GM19397 (cell line): ENCODE measurements around the gene DNASE1L3.
"Not testable (repeated sequence)": the region's sequence is repeated elsewhere in the genome, so short reads cannot be mapped to it uniquely, and the experiment has no call there.

Experiments used
- ATAC-seq: cut with Tn5 transposase; IDR thresholded peaks from one replicate; pipeline ENCODE4 v1.9.1; 2021; ENCODE audit warnings: mild to moderate bottlenecking, moderate library complexity; ENCODE audit not compliant: unreplicated experiment

The DNASE1L3 gene, protein sequence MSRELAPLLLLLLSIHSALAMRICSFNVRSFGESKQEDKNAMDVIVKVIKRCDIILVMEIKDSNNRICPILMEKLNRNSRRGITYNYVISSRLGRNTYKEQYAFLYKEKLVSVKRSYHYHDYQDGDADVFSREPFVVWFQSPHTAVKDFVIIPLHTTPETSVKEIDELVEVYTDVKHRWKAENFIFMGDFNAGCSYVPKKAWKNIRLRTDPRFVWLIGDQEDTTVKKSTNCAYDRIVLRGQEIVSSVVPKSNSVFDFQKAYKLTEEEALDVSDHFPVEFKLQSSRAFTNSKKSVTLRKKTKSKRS

DNA sequence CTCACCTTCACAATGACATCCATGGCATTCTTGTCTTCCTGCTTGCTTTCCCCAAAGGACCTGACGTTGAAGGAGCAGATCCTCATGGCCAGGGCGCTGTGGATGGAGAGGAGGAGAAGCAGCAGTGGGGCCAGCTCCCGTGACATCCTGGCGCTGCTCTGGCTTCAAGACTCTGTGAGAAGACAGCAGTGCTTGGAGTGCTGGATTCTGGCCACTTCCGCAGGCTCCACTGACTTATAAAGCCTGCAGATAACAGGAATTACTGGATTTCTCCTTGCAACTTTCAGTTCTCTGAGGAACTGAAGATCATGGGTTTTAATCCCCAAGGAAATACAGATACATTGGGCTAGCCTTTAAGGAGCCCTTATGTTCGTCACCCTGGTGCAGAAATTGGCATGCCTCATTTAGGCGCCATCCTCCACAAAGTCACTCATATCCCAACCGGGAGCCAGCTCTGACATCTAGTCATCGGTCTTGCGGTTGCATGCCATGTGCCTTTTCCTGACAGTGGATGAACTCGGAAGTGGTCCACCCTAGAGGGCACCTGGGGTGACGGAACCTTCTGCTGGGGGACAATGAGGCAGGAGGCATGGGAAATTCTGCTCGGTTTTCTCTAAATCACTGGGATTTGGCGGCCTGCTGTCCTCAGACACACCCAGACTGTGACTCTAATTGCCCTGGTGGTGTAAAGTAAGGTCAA is at the start of gene DNASE1L3:
TSS of gene DNASE1L3 (minus strand) at position 212 of the 700 bp plus-strand sequence. CDS start at position 146, 66 bp downstream.
- no peak for ATAC-seq

DNA sequence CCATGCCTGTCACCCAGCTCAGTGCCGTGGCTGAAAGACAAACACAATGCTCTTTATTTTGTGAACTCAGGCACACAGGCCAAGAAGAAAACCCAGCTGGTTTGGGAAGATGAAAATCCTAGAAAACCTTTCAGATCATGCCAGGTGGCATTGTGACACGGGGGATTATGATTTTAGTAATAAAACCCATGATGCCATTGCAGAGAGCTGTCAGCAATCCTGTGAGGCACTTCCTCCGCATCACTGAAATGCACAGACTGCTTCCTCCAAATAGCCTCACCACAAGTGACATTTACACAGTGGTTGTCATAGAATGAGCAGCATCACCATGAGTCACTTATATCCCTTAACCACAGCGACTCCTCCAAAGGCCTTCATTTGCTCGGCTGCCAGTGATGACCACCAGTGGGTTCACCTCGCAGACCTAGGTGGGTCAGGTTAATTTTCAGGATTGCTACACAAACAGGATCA is 49.5 kb upstream of the DNASE1L3 start:
- no peak for ATAC-seq

DNA sequence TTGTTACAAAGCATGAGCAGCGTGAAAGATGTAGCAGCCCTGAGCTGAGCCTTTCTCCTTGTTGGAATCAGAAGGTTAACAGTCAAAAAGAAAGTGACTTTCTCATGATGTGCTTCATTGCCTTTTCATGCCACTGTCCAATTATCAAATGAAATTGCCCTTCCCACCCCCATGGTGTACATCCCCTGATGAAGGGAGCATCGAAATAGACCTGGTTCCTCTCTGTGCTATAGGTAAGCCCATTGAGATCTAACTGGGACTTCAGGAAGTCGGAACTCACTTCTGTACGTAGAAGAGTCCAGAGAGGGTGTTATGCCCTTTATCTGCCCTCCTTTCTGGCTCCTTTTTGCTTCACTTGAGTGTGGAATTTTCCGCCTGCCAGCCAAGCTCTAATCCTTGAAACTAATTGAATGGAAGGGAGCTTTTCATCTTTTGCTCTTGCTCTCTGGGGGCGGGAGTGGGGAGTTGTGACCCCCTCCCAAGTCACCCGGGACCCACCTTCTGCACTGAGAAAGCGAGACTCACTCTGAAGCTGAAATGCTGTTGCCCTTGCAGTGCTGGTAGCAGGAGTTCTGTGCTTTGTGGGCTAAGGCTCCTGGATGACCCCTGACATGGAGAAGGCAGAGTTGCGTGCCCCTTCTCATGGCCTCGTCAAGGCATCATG is 47.8 kb upstream of the DNASE1L3 start:
- no peak for ATAC-seq

DNA sequence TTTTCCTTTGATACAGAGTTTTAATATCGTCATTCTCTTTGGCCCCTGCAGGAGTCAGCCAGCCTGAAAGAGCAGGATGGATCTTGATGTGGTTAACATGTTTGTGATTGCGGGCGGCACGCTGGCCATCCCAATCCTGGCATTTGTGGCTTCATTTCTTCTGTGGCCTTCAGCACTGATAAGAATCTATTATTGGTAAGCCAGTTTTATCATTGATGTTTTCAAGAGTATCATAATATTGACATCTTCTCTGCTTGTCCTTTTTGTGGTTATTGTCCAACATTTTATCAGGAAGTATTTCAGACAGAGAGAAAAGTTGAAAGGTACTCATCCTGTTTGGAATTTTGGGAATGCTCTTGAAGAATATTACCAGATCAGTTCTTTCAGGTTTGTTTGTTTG is 45.7 kb upstream of the DNASE1L3 start:
- no peak for ATAC-seq

DNA sequence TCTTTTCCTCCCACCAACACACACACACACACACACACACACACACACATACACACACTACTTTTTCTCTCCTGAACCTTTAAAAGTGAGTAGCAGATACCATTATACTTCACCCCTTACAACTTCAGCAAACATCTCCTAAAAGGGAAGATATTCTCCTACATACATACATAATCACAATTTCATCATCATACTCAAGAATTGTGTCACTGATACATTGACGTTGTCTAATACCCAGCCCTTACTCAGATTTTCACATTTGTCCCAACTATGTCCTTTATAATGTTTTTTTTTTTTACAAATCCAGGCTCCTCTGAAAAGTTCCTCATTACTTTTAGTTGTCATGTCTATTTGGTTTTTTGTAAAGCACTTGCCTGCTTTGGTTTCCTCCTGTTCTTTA is 45.3 kb upstream of the DNASE1L3 start:
- ATAC-seq, result no peak

DNA sequence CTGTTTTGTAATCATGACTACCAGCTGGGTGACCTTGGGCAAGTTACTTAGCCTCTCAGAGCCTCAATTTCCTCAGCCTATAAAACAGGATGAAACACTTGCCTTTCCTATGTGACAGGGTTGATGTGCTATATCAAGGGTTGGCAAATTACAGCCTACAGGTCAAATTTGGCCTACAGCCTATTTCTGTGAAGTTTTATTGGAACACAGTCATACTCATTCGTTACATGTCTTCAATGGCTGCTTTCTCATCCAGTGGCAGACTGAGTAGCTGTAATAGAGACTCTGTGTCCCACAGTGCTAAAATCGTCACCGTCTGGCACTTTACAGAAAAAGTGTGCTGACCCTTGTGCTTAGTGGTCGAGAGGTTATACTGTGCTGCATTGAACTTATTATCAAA is 43.4 kb upstream of the DNASE1L3 start:
- no peak for ATAC-seq

DNA sequence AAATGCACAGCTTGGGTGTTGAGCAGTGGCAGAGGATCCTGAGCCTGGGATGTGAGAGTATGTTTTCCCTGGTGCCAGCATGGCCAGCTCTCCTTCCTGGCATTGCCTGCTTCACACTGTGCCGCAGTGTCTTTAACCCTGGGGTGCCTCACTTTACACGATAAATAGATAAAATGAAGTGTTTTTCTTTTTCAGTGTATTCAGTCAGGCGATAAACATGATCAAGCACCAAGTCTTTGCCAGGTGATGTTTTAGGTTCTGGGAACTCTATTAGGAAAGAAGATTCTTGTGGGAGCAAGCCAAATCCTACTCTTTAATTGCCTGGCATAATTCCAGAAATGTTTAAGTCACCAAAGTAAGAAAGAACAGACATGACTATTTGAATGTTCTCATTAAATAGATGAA is 40.9 kb upstream of the DNASE1L3 start:
- no peak for ATAC-seq

DNA sequence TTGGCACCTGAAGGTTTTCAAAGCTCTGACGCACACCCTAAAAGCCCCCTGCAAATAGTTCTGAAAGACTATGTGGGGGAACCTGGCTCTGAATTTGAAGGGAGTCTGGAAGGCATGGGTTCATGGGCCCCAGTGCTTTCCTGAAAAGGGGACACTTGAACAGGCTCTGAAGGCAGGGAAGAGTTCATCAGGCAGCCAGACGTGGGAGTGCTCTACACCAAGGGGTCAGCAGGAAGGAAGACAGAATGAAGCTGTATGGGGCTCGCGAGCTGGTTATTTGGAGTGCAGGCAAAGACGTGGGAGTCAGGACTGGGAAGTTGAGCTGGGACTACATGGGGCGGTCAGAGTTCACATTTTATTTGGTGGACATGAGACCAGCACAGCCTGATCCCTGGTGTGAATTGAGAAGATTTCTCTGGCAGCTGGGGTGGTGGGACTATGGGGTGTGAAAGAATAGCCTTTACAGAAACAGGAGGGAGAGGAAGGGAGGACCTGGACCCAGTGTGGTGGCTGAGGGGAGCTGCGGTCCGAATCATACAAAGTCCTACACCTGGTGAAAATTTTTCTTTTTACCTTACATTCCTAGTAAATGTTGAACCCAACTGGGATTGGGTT is 39.4 kb upstream of the DNASE1L3 start:
- ATAC-seq, result no peak

DNA sequence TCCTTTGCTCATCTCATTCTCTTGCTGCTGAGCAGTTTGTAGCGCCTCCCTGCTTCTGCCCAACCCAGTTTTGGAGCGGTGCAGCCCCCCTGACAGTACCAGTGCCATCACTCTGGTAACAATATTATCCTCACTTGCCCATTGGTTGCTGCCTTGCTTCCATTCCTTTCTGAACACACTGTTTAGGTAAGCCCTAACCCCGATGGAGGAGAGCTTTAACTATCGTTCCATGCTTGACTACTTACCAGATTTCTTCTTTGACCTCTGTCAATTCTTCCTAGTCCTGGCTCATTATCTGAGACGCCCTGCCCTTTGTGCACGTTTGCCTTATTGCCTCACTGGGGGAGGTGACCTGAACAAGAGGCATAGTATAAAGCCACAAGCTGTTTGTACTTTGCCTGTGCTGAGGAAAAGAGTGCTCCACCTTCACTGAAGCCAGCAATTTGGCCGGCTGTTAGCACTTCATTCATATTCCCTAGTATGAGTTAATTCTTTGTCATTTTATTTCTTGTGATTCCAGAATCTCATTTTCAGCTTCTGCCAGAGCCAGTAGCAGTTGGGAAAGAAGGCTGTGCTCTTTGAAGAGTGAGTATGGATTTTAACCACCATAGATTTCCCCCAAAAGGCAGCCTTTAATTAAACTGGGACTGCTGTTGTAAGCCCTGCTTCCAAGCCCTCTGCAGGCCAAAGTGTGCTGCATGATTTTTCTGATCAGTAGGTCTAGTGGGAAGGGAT is 38.8 kb upstream of the DNASE1L3 start:
- no peak for ATAC-seq

DNA sequence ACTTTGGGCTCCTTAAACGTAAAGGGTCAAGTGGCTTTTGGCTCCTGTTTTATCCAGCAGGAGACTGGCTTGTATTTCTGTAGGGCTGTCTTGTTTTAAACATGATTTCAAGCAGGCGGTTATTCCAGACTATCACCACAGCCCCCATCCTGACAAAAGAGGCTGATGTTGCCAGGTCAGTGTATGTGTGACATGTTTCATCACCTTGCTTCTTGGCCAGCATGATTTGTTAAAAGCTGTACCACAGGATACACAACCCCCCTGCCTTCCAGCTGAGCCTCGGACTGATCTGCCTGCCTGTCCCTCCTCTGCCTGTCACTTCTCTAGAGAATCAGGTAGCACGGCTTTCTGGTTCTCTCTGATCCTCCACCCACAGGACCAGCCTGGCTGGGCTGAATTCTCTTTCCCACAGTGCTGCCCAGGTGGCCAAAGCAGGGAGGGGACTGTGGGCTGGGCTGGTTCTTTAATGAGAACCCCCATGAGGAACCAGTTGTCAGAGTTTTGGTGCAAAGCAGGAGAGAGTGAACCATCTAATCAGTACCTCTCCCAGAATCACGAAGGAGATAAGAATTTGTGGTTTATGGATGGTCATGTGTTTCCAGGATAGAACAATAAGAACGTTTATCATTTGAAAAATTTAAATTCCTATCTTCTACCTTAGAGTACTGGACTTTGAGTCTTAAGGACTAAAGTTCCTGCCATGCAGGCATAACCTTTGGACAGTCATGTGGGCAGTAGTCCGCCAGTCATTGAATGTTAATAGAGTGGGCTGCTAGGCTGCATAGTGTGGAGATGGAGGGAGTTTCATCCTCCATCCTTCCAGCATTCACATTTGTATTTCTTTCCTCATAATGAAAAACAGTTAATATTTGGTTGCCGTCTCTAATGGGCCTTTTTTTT is 35.6 kb upstream of the DNASE1L3 start:
- no peak for ATAC-seq

DNA sequence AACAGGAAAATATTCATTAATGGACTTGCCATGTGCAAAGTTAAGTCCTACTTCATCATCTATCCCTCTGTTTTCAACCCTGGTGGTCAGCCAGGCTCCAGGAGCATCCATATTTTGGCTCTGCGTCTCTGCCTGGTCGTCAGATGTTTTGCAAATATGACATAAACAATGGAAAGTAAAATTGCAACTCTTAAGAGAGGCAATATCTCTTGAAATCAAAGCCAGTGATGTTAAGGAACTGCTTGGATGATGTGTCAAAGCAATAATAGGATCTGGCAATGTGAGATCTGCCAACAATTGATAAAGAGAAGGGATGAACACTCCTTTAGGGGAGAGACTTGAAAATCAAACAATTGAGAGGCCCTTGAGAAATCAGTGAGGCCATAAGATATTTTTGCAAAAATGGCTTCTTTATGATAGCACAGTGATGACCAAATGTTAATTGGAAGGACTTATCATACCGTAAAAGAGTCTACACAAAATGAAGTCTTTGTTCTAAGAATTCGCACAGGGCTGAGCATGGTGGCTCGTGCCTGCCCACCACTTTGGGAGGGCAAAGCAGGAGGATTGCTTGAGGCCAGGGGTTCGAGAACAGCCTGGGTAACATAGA is 33.3 kb upstream of the DNASE1L3 start:
- no peak for ATAC-seq

DNA sequence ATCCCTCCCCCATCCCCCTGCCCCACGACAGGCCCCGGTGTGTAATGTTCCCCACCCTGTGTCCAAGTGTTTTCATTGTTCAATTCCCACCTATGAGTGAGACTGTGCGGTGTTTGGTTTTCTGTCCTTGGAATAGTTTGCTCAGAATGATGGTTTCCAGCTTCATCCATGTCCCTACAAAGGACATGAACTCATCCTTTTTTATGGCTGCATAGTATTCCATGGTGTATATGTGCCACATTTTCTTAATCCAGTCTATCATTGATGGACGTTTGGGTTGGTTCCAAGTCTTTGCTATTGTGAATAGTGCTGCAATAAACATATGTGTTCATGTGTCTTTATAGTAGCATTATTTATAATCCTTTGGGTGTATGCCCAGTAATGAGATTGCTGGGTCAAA is 32.1 kb upstream of the DNASE1L3 start:
- ATAC-seq, result not testable (repeated sequence)

DNA sequence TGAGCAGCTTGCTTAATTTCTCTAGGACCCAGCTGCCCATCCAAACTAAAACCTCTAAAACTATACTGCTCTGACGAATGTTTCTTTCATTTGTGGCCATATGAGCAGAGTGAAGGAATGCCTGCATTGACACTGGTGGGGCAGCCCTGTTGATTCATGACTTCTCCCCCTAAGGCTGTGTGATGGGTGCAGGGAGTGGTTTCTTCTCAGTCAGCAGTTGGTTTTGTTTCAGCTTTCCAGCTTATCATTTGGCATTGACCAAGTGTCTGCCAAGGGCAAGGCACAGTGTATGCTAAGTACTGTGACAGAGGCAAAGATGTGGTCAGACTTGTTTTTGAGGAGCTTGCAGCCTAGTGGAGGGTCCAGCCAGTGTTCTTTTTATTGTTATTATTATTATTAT is 31.6 kb upstream of the DNASE1L3 start:
- ATAC-seq, result no peak

DNA sequence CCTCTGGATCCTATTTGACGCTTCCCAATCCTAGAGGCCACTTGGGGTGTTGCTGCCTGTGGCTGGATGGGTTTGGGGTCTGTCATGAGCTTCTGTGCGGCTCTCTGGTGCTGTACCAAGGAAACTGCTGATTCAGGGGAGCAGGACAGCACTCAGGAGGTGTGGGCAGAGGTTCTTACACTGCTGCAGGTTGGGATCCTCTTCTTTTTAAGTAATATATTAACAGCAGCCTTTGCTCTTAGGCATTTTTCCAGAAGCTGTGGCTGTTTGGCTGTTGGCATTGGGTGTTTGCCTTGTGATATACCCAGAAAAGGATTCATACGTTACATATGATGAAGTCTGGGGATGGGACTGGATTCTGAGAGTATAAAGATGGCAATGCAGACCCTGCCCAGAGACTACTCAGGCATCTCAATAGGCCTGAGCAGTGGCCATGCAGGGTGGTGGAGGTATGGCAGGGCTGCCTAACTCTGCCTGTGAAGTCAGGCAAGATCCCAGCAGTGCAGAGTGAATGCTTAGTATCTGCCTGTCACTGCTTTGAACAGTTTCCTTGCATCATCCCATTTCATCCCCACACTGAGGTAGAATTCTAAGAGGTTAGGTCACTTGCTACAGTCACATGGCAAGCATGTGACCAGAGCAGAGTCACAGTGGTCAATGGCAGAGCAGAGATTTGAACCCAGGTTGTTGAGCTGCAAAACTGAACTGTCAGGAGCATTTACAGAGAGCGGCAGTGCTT is 30.7 kb upstream of the DNASE1L3 start:
- ATAC-seq, result no peak

DNA sequence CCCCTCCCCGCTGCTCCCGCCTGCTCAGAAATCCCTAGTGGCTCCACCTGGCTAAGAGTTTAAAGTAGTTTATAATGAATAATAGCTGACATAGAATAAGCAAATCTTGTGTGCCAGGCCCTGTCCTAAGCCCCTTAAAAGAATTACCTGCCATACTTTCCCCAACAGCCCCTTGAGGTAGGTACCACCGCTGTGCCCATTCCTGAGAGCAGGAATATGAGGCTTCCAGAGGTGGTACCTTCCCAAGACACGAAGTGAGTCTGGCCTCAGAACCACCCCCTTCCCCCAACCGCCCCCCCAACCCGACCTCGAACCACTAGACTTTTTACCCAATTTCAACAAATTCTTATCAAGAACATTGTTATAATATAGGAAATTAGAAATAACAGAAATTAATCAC is 28.1 kb upstream of the DNASE1L3 start:
- no peak for ATAC-seq

DNA sequence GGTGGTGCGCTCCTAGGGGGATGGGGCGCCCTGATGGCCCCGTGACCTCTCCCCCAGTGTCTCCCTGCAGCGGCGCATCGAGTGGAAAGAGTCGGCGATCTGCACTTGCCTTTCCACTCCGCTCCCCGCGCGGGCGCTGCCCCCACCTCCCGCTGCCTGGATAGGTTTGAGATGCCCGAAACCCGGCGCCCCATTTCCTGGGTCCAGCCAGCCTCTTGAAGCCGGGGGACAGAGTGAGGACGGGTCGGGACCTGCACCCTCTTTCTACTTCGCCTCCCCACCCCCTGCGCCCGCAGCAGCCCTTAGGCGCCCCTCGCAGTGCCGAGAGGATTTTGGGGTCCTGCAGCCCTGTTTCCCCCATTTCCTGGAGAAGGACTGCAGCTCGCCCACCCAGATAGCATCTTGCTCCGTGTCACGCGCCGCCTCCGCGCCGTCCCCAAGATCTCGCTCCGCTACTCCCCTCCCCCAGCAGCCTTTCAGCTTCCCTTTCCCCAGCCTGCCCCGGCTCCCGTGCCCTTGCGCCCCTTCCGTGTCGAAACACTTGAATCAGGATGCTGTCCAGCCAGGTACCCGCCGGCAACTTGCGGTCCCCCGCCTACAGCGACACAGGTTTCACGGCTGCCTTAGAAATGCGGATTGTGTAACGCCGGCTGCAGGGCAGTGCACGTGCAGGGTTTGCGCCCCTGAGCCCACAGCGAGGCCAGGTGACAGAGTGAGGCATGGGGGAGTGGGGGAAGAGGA is 27.3 kb upstream of the DNASE1L3 start:
- ATAC-seq, result peak; percentile 33

DNA sequence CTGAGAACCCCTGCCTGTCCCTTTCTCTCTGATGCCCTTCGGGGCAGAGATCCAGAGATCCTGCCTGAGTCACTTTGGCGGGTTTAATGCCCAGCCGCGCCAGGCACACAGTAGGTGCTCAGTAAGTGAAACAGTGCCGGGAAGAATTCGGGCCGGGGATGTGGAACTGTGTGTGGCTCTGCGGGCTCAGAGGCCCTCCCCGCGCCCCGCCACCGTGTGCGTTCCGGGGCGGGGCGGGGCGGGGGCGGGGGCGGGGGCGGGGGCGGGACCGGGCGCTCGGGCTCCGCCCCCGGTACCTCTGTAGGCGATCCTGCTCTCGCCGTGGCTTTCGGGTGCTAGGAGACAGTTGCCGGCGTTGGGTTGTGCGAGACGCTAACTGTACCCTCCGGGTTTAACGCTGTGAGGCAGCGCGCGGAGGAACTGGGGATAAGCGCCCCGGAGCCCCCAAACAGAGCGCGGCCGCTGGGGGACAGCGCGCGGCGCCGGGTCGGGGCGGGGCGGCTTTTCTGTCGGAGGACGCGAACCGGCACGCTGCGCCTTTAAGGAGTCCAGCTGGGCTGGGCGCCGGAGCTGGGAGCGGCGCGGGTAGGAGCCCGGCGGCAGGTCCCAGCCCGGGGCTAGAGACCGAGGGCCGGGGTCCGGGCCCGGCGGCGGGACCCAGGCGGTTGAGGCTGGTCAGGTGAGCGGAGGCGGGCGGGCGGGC is 26.6 kb upstream of the DNASE1L3 start, which contains the start of gene ABHD6:
TSS of gene ABHD6 (plus strand) at position 555 of the 703 bp plus-strand sequence. CDS start 18,795 bp downstream, outside the sequence.
- peak; percentile 80 for ATAC-seq
